HEK293T (cell line): ENCODE results near the gene CFAP58.

Experiments used
- CTCF ChIA-PET: fragments of 350-600 bp; formaldehyde crosslinking; extraction: SDS; loops from one replicate; lab custom pipeline; 2021; ENCODE audit warnings: antibody characterized with exemption, inconsistent platforms; lab: Yijun Ruan, JAX
- POLR2A ChIA-PET: fragments of 350-600 bp; formaldehyde crosslinking; extraction: SDS; loops from one replicate; lab custom pipeline; 2020; ENCODE audit warnings: antibody characterized with exemption, inconsistent platforms; lab: Yijun Ruan, JAX
- DNase-seq: peaks from one replicate; pipeline ENCODE4 v3.0.0; 2012; ENCODE audit warnings: mixed read lengths; ENCODE audit errors: extremely low spot score
- ARNT ChIP-seq: fragments of 450-650 bp; IDR thresholded peaks from 2 replicates; pipeline ENCODE4 v1.6.1; 2017; ENCODE audit warnings: mild to moderate bottlenecking
- BHLHE40 ChIP-seq: fragments of 450-650 bp; IDR thresholded peaks from 2 replicates; pipeline ENCODE4 v1.6.1; 2016; ENCODE audit warnings: mild to moderate bottlenecking, moderate library complexity, borderline replicate concordance
- CTBP1 ChIP-seq: fragments of 450-650 bp; IDR thresholded peaks from 2 replicates; pipeline ENCODE4 v1.6.1; 2016; ENCODE audit warnings: borderline replicate concordance
- ELF4 ChIP-seq: fragments of 450-650 bp; IDR thresholded peaks from 2 replicates; pipeline ENCODE4 v1.6.1; 2017; ENCODE audit warnings: antibody characterized with exemption
- FOXA1 ChIP-seq: fragments of 450-650 bp; IDR thresholded peaks from 2 replicates; pipeline ENCODE4 v1.6.1; 2016; ENCODE audit warnings: mild to moderate bottlenecking
- FOXK2 ChIP-seq: fragments of 450-650 bp; IDR thresholded peaks from 2 replicates; pipeline ENCODE4 v1.6.1; 2016; ENCODE audit warnings: mild to moderate bottlenecking
- FOXM1 ChIP-seq: fragments of 450-650 bp; IDR thresholded peaks from 2 replicates; pipeline ENCODE4 v1.6.1; 2017; ENCODE audit warnings: mild to moderate bottlenecking, borderline replicate concordance
- HDGF ChIP-seq: fragments of 450-650 bp; IDR thresholded peaks from 2 replicates; pipeline ENCODE4 v1.6.1; 2017; ENCODE audit warnings: antibody characterized with exemption, borderline replicate concordance
- L3MBTL2 ChIP-seq: fragments of 450-650 bp; conservative IDR thresholded peaks from 2 replicates; pipeline ENCODE4 v1.6.1; 2016; ENCODE audit warnings: mild to moderate bottlenecking
- LEF1 ChIP-seq: fragments of 450-650 bp; IDR thresholded peaks from 2 replicates; pipeline ENCODE4 v1.6.1; 2017; ENCODE audit warnings: mild to moderate bottlenecking, borderline replicate concordance
- NFRKB ChIP-seq: fragments of 450-650 bp; IDR thresholded peaks from 2 replicates; pipeline ENCODE4 v1.6.1; 2016; ENCODE audit warnings: mild to moderate bottlenecking, moderate library complexity
- PKNOX1 ChIP-seq: fragments of 450-650 bp; IDR thresholded peaks from 2 replicates; pipeline ENCODE4 v1.6.1; 2016
- SP1 ChIP-seq: fragments of 450-650 bp; IDR thresholded peaks from 2 replicates; pipeline ENCODE4 v1.6.1; 2017
- SUZ12 ChIP-seq: fragments of 450-650 bp; IDR thresholded peaks from 2 replicates; pipeline ENCODE4 v1.6.1; 2016; ENCODE audit warnings: mild to moderate bottlenecking
- TARDBP ChIP-seq: fragments of 450-650 bp; IDR thresholded peaks from 2 replicates; pipeline ENCODE4 v1.6.1; 2016
- ZNF384 ChIP-seq: fragments of 450-650 bp; IDR thresholded peaks from 2 replicates; pipeline ENCODE4 v1.6.1; 2016

Gene CFAP58

DNA sequence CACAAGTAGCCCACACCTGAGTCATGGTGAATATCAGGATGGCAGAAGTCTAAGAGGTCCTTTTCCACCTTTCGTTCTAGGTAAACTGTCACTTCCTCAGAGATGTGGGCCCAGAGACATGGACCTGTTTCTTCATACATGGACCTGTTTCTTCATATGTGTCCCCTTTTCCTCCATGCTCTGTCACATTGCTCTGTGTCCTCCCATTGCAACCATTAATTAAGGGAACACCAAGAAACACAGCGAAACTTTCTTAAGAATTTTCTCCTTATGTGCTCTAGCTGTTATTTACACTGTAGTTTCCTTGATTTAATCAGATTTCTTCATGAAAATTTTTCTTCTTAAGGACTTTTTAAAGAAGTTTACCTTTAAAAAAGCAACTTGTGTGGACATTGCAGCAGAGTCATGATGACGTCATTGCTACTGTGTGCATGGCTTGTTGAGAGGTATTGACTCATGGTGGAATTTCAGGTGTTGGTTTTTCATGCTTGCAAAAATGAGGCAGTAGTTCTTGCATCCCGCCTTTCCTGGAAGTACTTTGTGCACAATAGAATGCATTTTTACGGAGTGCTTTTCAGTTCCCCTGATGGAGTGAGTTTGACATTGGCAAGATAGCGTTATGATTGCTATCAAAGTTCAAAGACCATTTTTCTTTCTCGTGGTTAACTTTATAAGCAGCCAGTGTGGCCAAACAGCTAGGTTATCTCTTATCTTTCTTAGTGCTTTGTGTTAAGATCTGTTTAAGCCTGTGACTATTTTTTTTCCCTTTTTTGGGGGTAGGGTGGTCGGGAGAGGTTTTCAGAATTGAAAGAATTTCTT, 37.7 kb downstream of the CFAP58 start:
- TF ChIP-seq FOXA1 (no peak), PKNOX1 (no peak), FOXM1 (no peak), ELF4 (no peak), FOXK2 (no peak), L3MBTL2 (no peak), HDGF (no peak), BHLHE40 (no peak), TARDBP (no peak), LEF1 (no peak), SP1 (no peak), ZNF384 (no peak), SUZ12 (no peak)
- CTCF ChIA-PET = interaction anchor here (0.6 kb wide), 1 partner anchor 327 kb away, joined by 3 read pairs; no protein-coding TSS in a partner anchor
- POLR2A ChIA-PET = no interaction called here
- DNase-seq = no peak

DNA sequence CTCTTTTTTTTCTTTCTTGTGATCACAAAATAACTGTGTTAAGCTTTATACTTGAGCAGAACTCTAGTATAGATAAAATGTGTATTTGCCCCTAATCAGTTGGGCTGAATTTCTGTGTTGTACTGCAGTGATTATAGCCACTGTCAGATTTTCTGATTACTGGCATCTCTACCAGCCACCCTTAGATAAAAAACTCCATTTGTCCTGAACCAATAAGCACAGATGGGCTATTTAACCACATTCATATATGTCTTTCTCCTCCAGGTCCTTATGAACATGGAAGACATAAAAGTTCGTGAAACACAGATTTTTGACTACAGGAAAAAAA, 38.3 kb downstream of the CFAP58 start:
- CTCF ChIA-PET = no interaction called here
- no peak for DNase-seq
- TF ChIP-seq BHLHE40 = no peak
- TF ChIP-seq LEF1 = no peak
- TF ChIP-seq CTBP1 = no peak
- no peak for TF ChIP-seq FOXK2
- no peak for TF ChIP-seq NFRKB
- TF ChIP-seq FOXM1 = no peak
- TF ChIP-seq ELF4 = no peak
- no peak for TF ChIP-seq ZNF384
- no peak for TF ChIP-seq SP1
- TF ChIP-seq SUZ12 = no peak
- TF ChIP-seq TARDBP = no peak
- no peak for TF ChIP-seq L3MBTL2
- no peak for TF ChIP-seq PKNOX1
- TF ChIP-seq FOXA1 = no peak
- no peak for TF ChIP-seq ARNT
- TF ChIP-seq HDGF = no peak
- POLR2A ChIA-PET = no interaction called here

DNA sequence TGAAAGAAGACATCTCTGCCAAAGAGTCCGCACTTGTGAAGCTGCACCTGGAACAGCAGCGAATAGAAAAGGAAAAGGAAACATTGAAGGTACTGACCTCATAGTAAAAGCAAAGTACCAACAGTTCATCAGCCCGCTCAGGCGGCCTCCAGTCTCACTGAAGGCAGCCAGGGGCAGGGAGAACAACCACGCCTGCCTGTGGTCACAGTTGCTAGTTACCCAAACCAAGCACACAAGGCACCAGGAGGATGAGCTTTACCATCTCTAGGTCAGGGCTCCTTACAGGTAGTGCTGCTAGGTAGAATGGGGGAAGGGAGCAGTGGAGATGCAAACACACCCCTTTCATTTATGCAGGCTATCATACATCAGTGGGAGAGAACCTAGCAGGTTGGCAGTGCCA, 39.8 kb downstream of the CFAP58 start:
- TF ChIP-seq TARDBP = no peak
- TF ChIP-seq FOXA1 = no peak
- TF ChIP-seq ARNT = no peak
- TF ChIP-seq PKNOX1 = no peak
- no peak for TF ChIP-seq ELF4
- no peak for TF ChIP-seq SP1
- no peak for TF ChIP-seq L3MBTL2
- TF ChIP-seq CTBP1 = no peak
- TF ChIP-seq FOXK2 = no peak
- TF ChIP-seq HDGF = no peak
- no peak for TF ChIP-seq NFRKB
- no peak for TF ChIP-seq SUZ12
- no peak for TF ChIP-seq LEF1
- TF ChIP-seq FOXM1 = no peak
- no peak for TF ChIP-seq ZNF384
- DNase-seq = no peak
- POLR2A ChIA-PET = no interaction called here
- CTCF ChIA-PET = no interaction called here

DNA sequence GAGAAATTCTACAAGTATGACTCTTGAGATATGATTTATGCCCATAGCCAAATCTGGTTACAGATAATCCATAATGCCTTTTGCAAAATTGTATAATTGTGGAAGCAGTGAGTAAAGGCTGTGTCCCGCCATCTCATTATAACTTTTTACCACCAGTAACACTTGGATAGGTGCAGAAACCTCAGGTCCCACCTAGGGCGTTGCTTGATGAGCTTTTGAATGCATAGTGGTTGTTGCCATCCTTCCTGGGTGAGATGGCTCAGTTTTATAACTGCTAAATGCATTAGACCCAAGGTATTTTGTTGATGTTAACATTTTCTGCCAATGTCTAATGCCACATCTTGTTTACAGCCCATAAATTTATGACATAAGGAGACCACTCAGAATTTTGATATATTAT, 42.9 kb downstream of the CFAP58 start:
- DNase-seq = no peak
- ChIA-PET CTCF (no interaction called here), POLR2A (no interaction called here)
- TF ChIP-seq ELF4 (no peak), NFRKB (no peak), L3MBTL2 (no peak), BHLHE40 (no peak), FOXK2 (no peak), LEF1 (no peak), CTBP1 (no peak)

DNA sequence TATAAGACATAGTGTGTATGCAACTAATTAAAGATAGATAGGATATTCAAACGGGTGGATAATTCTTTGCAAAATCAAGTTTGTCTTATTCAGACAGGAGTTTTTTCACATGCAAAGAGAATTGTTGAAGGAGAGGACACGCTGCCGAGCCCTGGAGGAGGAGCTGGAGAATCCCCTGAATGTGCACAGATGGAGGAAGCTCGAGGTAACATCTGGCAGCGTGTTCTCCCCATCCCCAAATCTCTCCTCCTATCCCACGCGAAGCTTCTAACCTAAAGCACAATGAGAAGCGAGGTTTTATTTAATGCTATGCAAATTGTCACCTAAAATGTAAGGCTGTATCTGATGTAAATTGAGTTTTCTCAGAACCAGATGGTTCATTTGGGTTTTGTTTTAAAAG, 50.0 kb downstream of the CFAP58 start:
- DNase-seq = no peak
- ChIA-PET POLR2A (no interaction called here), CTCF (interaction anchor here (0.7 kb wide), 1 partner anchor 51 kb away, joined by 3 read pairs; no protein-coding TSS in a partner anchor)
- TF ChIP-seq ELF4 (no peak), ZNF384 (no peak), BHLHE40 (no peak), FOXA1 (no peak), PKNOX1 (no peak), CTBP1 (no peak), SUZ12 (no peak), TARDBP (no peak)
